Retina (tissue), 1 donor: Measurements from ENCODE around the gene TRIM29.
A peak's percentile ranks its signal among the peaks of the same experiment; 100 is the strongest.

Experiments used
- DNase-seq: peaks from one replicate; pipeline ENCODE4 v3.0.0-alpha.2; 2016

Gene TRIM29

GRCh38 chr11:120091121-120091520, 46.8 kb downstream of the TRIM29 start:
- DNase-seq: no peak

GRCh38 chr11:120090411-120090810, 47.5 kb downstream of the TRIM29 start:
- no peak for DNase-seq

GRCh38 chr11:120089036-120090001, 48.6 kb downstream of the TRIM29 start:
- DNase-seq: no peak

- DNase-seq: no peak
Observed at GRCh38 chr11:120088056-120088455, 49.9 kb downstream of the TRIM29 start.

GRCh38 chr11:120086651-120087050, 51.3 kb downstream of the TRIM29 start:
- peak; percentile 64 for DNase-seq

- no peak for DNase-seq
Observed at GRCh38 chr11:120079750-120080610, 57.9 kb downstream of the TRIM29 start.

- DNase-seq: no peak
Observed at GRCh38 chr11:120078397-120078796, 59.5 kb downstream of the TRIM29 start.

- no peak for DNase-seq
Observed at GRCh38 chr11:120074076-120074475, 63.8 kb downstream of the TRIM29 start.

- DNase-seq: no peak
Observed at GRCh38 chr11:120073196-120073595, 64.7 kb downstream of the TRIM29 start.

GRCh38 chr11:120068114-120068573, 69.8 kb downstream of the TRIM29 start:
- no peak for DNase-seq

- DNase-seq: peak; percentile 58
Observed at GRCh38 chr11:120067438-120068113, 70.3 kb downstream of the TRIM29 start.

- DNase-seq: no peak
Observed at GRCh38 chr11:120066738-120067437, 71.0 kb downstream of the TRIM29 start.

GRCh38 chr11:120065876-120066275, 72.0 kb downstream of the TRIM29 start:
- DNase-seq: no peak

- no peak for DNase-seq
Observed at GRCh38 chr11:120065176-120065575, 72.7 kb downstream of the TRIM29 start.

- no peak for DNase-seq
Observed at GRCh38 chr11:120064341-120064740, 73.6 kb downstream of the TRIM29 start.

GRCh38 chr11:120063686-120064340, 74.1 kb downstream of the TRIM29 start:
- no peak for DNase-seq

- no peak for DNase-seq
Observed at GRCh38 chr11:120062561-120062930, 75.4 kb downstream of the TRIM29 start.

- peak; percentile 84 for DNase-seq
Observed at GRCh38 chr11:120061761-120062560, 76.0 kb downstream of the TRIM29 start.
